Aorta (tissue), 5 donors: ENCODE data around the gene CTF1. TPM values are rescaled to one million over a fixed set of nuclear protein-coding genes. Genes with fewer than 3 reads are reported as not detected.
A peak's percentile ranks its signal among the peaks of the same experiment; 100 is the strongest.

Experiments used
- ATAC-seq: fragments of 200-7000 bp; cut with Tn5 transposase; one replicate; pipeline ENCODE4 v1.9.1; 2022; ENCODE audit warnings: moderate library complexity; ENCODE audit not compliant: low FRiP score
- DNase-seq, 2 donors: peaks; one replicate each; pipeline ENCODE4 v3.0.0-alpha.2; 2020
- H3K27ac ChIP-seq, 2 donors: one replicate each; pipeline ENCODE4 v1.5.1; 2013; ENCODE audit warnings: low read length in 2 of 2, mild to moderate bottlenecking in 2 of 2, moderate library complexity in 2 of 2, control low read depth in 1 of 2, inconsistent platforms in 1 of 2, low read depth in 1 of 2
- H3K27me3 ChIP-seq, 2 donors: one replicate each; pipeline ENCODE4 v1.6.1; 2013; ENCODE audit warnings: control low read depth in 1 of 2, low read length in 1 of 2, mild to moderate bottlenecking in 1 of 2, moderate library complexity in 1 of 2; ENCODE audit not compliant: insufficient read depth in 2 of 2, control insufficient read depth in 1 of 2
- H3K36me3 ChIP-seq, 2 donors: one replicate each; pipeline ENCODE4 v1.6.1; 2013; ENCODE audit warnings: control low read depth in 1 of 2, low read length in 1 of 2, mild to moderate bottlenecking in 1 of 2; ENCODE audit not compliant: insufficient read depth in 2 of 2, control insufficient read depth in 1 of 2
- H3K4me1 ChIP-seq, 2 donors: one replicate each; pipeline ENCODE4 v1.6.1; 2013; ENCODE audit warnings: low read length in 2 of 2, control low read depth in 1 of 2, mild to moderate bottlenecking in 1 of 2, moderate library complexity in 1 of 2; ENCODE audit not compliant: insufficient read depth in 2 of 2, control insufficient read depth in 1 of 2
- H3K4me3 ChIP-seq, 2 donors: one replicate each; pipeline ENCODE4 v1.5.1; 2013; ENCODE audit warnings: low read length in 2 of 2, control low read depth in 1 of 2, mild to moderate bottlenecking in 1 of 2
- H3K9me3 ChIP-seq: one replicate; pipeline ENCODE4 v1.6.1; 2013; ENCODE audit warnings: mild to moderate bottlenecking, low read length; ENCODE audit not compliant: control insufficient read depth
- WGBS, 2 donors: extraction: QIAGEN DNeasy Blood & Tissue Kit; methylation state at CpG; one replicate each; pipeline ENCODE4 v1.1.7; 2013; 5-methylcytosine and 5-hydroxymethylcytosine counted together
- intact Hi-C, 2 donors: fragments of 100-400 bp; cut with DNase I; formaldehyde crosslinking; loops; one replicate each; pipeline versions ENCODE4 v1.14.2 to v1.15.0; 2022
- polyA plus RNA-seq, 2 donors: library from polyadenylated mRNA; stranded (reverse); fragments of 200-250 nt; gene quantifications; one replicate each; pipeline ENCODE4 v1.2.3, GENCODE V29; 2013
- total RNA-seq, 2 donors: library from RNA; stranded (reverse); fragmentation: NEBNext Ultra II Directional; extraction: Animal tissue kit (Norgen Biotek cat#: 25700); gene quantifications; one replicate each; pipeline ENCODE4 v1.2.1, GENCODE V29; 2021
- donor health status: healthy with polysubstance abuse.
- donor health status: Bipolar disorder and iron deficiency.
- donor health status: DM: no; HTN: no; CAD: no.
- donor health status: DM: no; HTN: no; CAD: no.
- donor health status: DM: yes; HTN: yes; CAD: no.

Gene CTF1
- total and polyA plus RNA-seq, 4 donors = 6.2 to 7.9 (median 6.8) TPM

DNA sequence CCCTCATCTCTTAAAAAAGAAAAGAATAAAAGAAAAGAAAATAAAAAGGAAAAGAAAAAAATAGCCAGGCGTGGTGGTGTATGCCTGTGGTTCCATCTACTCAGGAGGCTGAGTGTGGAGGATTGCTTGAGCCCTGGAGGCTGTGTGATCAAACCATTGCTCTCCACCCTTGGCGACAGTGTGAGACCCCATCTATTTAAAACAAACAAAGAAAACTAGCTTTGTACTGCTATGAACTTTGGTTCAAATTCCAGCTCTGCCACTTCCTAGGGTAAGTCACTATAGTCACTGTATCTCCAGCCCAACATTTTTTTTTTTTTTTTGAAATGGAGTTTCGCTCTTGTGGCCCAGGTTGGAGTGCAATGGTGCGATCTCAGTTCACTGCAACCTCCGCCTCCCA is 4.2 kb downstream of the CTF1 start:
- intact Hi-C loops = loop anchor here in 1 of 2 donors (5.0 kb wide), 1 partner anchor 53 kb away; no protein-coding TSS in a partner anchor
- Histone ChIP-seq H3K27me3 (no peaks in the 10 kb centered on the region), H3K4me3 (no peak overlapping the region), H3K36me3 (no peaks in the 10 kb centered on the region), H3K9me3 (no peaks in the 10 kb centered on the region), H3K27ac (no peak overlapping the region), H3K4me1 (no peaks in the 10 kb centered on the region)
- 97 to 99% methylated on average over 5 of the region's 5 CpGs for WGBS, 2 donors
- ATAC-seq (no peak), DNase-seq (no peak)

- intact Hi-C loops = loop anchor here in 1 of 2 donors (5.0 kb wide), 1 partner anchor 54 kb away; no protein-coding TSS in a partner anchor
- ATAC-seq (no peak), DNase-seq (no peak)
- H3K4me1 ChIP-seq = no peaks in the 10 kb centered on the region
- H3K9me3 ChIP-seq = no peaks in the 10 kb centered on the region
- WGBS, 2 donors = 37 to 42% methylated on average over 5 to 6 of the region's 6 CpGs
- H3K36me3 ChIP-seq = no peaks in the 10 kb centered on the region
- H3K27me3 ChIP-seq = no peaks in the 10 kb centered on the region
- H3K4me3 ChIP-seq = peak overlapping the region in 1 of 2 donors; percentile 80
- H3K27ac ChIP-seq = peak overlapping the region in 1 of 2 donors; percentile 13
Observed at GRCh38 chr16:30901201-30902028, 5.0 kb downstream of the CTF1 start.

- peak overlapping the region; percentile 50 to 80 for H3K4me3 ChIP-seq
- DNase-seq (peak; percentile 79 to 91), ATAC-seq (peak; percentile 82)
- no peaks in the 10 kb centered on the region for H3K9me3 ChIP-seq
- no peaks in the 10 kb centered on the region for H3K4me1 ChIP-seq
- 10 to 14% methylated on average over 52 to 99 of the region's 99 CpGs for WGBS, 2 donors
- H3K27me3 ChIP-seq = no peaks in the 10 kb centered on the region
- intact Hi-C loops = loop anchor here in 1 of 2 donors (5.0 kb wide), 1 partner anchor 55 kb away; no protein-coding TSS in a partner anchor
- peaks cover 0 to 2% of the 10 kb centered on the region in 2 donors for H3K36me3 ChIP-seq
- peak overlapping the region; percentile 77 to 78 for H3K27ac ChIP-seq
Observed at GRCh38 chr16:30902029-30902972, 5.9 kb downstream of the CTF1 start.

GRCh38 chr16:30903002-30903401 is 6.6 kb downstream of the CTF1 start:
- Histone ChIP-seq H3K4me1 (no peaks in the 10 kb centered on the region), H3K27me3 (no peaks in the 10 kb centered on the region), H3K4me3 (no peak overlapping the region), H3K36me3 (peaks cover 0 to 2% of the 10 kb centered on the region in 2 donors), H3K9me3 (no peaks in the 10 kb centered on the region), H3K27ac (no peak overlapping the region)
- DNase-seq (no peak), ATAC-seq (no peak)
- WGBS, 2 donors = 85 to 89% methylated on average over 4 of the region's 4 CpGs
- intact Hi-C loops = loop anchor here in 1 of 2 donors (5.0 kb wide), 1 partner anchor 56 kb away; no protein-coding TSS in a partner anchor

DNA sequence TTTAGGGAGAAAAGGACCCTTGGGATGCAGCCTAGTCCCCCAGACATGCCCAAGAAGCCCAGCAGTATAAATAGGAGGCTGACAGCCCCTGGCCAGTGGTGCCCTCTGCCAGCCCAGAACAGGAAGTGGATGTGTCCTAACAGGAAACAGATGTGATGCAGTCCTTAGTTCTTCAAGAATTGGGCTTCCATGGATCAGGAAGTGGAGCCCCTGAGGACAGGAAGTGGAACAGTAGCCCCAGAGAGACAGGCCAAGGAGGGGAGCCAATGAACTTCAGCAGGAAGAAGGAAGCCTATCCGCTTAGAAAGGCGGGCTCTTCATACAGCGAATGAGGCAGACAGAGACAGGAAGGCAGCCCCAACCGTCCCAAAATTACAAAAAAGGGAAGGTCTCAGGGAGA is 7.2 kb downstream of the CTF1 start:
- intact Hi-C loops = loop anchor here in 1 of 2 donors (5.0 kb wide), 1 partner anchor 56 kb away; no protein-coding TSS in a partner anchor
- Histone ChIP-seq H3K27me3 (no peaks in the 10 kb centered on the region), H3K27ac (no peak overlapping the region), H3K9me3 (no peaks in the 10 kb centered on the region), H3K4me3 (no peak overlapping the region), H3K4me1 (no peaks in the 10 kb centered on the region), H3K36me3 (peaks cover 0 to 2% of the 10 kb centered on the region in 2 donors)
- DNase-seq = peak in 1 of 2 donors; percentile 70
- ATAC-seq = peak; percentile 49
- WGBS, 2 donors = 80 to 86% methylated on average over 4 of the region's 4 CpGs

- H3K36me3 ChIP-seq = peaks cover 0 to 2% of the 10 kb centered on the region in 2 donors
- H3K4me1 ChIP-seq = no peaks in the 10 kb centered on the region
- no peak overlapping the region for H3K27ac ChIP-seq
- ATAC-seq (no peak), DNase-seq (no peak)
- 91 to 93% methylated on average over 19 of the region's 19 CpGs for whole genome bisulfite sequencing, 2 donors
- H3K9me3 ChIP-seq = no peaks in the 10 kb centered on the region
- H3K4me3 ChIP-seq = no peak overlapping the region
- intact Hi-C loops = loop anchor here in 1 of 2 donors (5.0 kb wide), 1 partner anchor 57 kb away; no protein-coding TSS in a partner anchor
- H3K27me3 ChIP-seq = no peaks in the 10 kb centered on the region
Observed at GRCh38 chr16:30904114-30904780, 7.8 kb downstream of the CTF1 start.

DNA sequence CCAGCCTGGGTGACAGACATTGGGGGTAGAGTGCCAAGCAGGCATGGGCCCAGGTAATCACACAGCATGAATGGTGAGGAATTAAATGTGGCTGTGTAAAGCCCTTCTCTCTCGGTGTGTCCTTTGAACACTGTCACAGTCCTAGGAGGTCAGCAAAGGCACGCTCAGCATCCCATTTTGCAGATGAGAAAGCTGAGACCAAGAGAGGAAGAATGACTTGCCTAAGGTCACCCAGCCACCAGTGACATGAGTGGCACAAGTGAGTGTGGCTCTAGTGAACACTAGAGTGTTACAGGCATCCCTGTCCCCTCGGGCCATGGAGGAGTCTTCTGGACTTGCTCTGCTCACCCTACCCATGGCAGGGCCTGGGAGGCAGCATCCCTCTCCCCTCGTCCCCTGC is 10.7 kb downstream of the CTF1 start:
- Histone ChIP-seq H3K4me1 (no peaks in the 10 kb centered on the region), H3K9me3 (no peaks in the 10 kb centered on the region), H3K36me3 (peaks cover 0 to 2% of the 10 kb centered on the region in 2 donors), H3K27ac (no peak overlapping the region), H3K27me3 (no peaks in the 10 kb centered on the region), H3K4me3 (no peak overlapping the region)
- no peak for ATAC-seq
- intact Hi-C loops = no loop called here
- WGBS, 2 donors = 81 to 82% methylated on average over 4 of the region's 4 CpGs
- no peak for DNase-seq

GRCh38 chr16:30910427-30911029 is 14.1 kb downstream of the CTF1 start:
- 71 to 72% methylated on average over 18 of the region's 18 CpGs for WGBS, 2 donors
- Histone ChIP-seq H3K4me1 (no peaks in the 10 kb centered on the region), H3K4me3 (no peak overlapping the region), H3K27ac (no peak overlapping the region), H3K9me3 (no peaks in the 10 kb centered on the region), H3K36me3 (peaks cover 0 to 2% of the 10 kb centered on the region in 2 donors), H3K27me3 (no peaks in the 10 kb centered on the region)
- intact Hi-C loops = no loop called here
- ATAC-seq (no peak), DNase-seq (no peak)
